ENCODE results near the gene WDR5B. TPM values are rescaled to one million over a fixed set of nuclear protein-coding genes. Genes with fewer than 3 reads are reported as not detected.

The WDR5B gene
- total and polyA plus RNA-seq, 10 of the 15 experiments (the other 5 are each of a cell fraction or from before 2014, with no cell fraction given): 1.7 to 7.9 (median 3.3) TPM

GRCh38 chr3:122382888-122383666 is 32.8 kb downstream of the WDR5B start, which contains the start of gene MIX23 (continued):
- TF ChIP-seq ZBTB4 (CRISPR knock-in tag; IDR thresholded peaks at IDR 0.05) (no peak), NR2C1 (IDR thresholded peaks at IDR 0.05) (peak; percentile 33; the same call in 1 of the 2 replicates), MYB (IDR thresholded peaks at IDR 0.05; ENCODE audit: borderline replicate concordance, low read depth, low read length) (no peak), KDM1A (IDR thresholded peaks at IDR 0.05; ENCODE audit: borderline replicate concordance) (no peak), IKZF1 (conservative IDR thresholded peaks at IDR 0.05) (peak; percentile 49), POU2F2 (IDR thresholded peaks at IDR 0.05; ENCODE audit: borderline replicate concordance, low read depth, low read length) (0 out of 3 replicates have a peak, but pooled peaks have one; percentile 19), CEBPB (IDR thresholded peaks at IDR 0.05; ENCODE audit: borderline replicate concordance in 1 of 2, low read depth in 2 of 2, low read length in 2 of 2) (no peak), HDAC2 (IDR thresholded peaks at IDR 0.05) (peak; percentile 98), IKZF2 (IDR thresholded peaks at IDR 0.05) (peak in 1 of 2 experiments; percentile 35), GATAD2B (conservative IDR thresholded peaks at IDR 0.05; ENCODE audit: low read depth) (no peak), SIX5 (IDR thresholded peaks at IDR 0.05; ENCODE audit: low read depth, low read length, severe bottlenecking) (peak; percentile 53), MXI1 (IDR thresholded peaks at IDR 0.05; ENCODE audit: low read depth, low read length) (peak; percentile 96), SMAD5 (IDR thresholded peaks at IDR 0.05; ENCODE audit: low read depth) (0 out of 2 replicates have a peak, but pooled peaks have one; percentile 21), NKRF (conservative IDR thresholded peaks at IDR 0.05) (peak; percentile 84), FOS (IDR thresholded peaks at IDR 0.05; ENCODE audit: borderline replicate concordance, extremely low read depth, insufficient read length) (no peak), POLR2AphosphoS5 (IDR thresholded peaks at IDR 0.05; ENCODE audit: low read length) (peak; percentile 67; the same call in 1 of the 2 replicates), ZSCAN29 (IDR thresholded peaks at IDR 0.05) (no peak), BMI1 (IDR thresholded peaks at IDR 0.05; ENCODE audit: borderline replicate concordance) (no peak), TAF1 (IDR thresholded peaks at IDR 0.05; ENCODE audit: borderline replicate concordance, low read depth, low read length) (peak; percentile 90), YY1 (IDR thresholded peaks at IDR 0.05; ENCODE audit: low read depth, low read length) (peak; percentile 99), EZH2 (IDR thresholded peaks at IDR 0.05; ENCODE audit: borderline replicate concordance, control insufficient read depth, low read depth, low read length) (no peak), HCFC1 (IDR thresholded peaks at IDR 0.05; ENCODE audit: low read length) (peak; percentile 70), MTA3 (IDR thresholded peaks at IDR 0.05; ENCODE audit: borderline replicate concordance, low read length) (peak; percentile 76; the same call in 1 of the 2 replicates)

Data from GM12878 (cell line).